Stimulated activated CD4-positive, alpha-beta T cell treated with anti-CD3 and anti-CD28 coated beads, Interleukin-12 subunit alpha, Interleukin-12 subunit beta, amount 100 ng/mL, for 24 hours (primary cell): ENCODE results near the gene GIPC1.
"Not testable (repeated sequence)": the region's sequence is repeated elsewhere in the genome, so short reads cannot be mapped to it uniquely, and the experiment has no call there.

Experiments
- DNase-seq, 2 experiments: peaks; one replicate each; pipeline ENCODE4 v3.0.0-alpha.2; 2020; ENCODE audit warnings: low read depth in 2 of 2

GIPC1 gene

GRCh38 chr19:14471436-14472187 lies 24.3 kb downstream of the GIPC1 start:
- no peak for DNase-seq

GRCh38 chr19:14470031-14470876 lies 25.7 kb downstream of the GIPC1 start:
- no peak for DNase-seq

GRCh38 chr19:14467816-14468215 lies 28.1 kb downstream of the GIPC1 start:
- no peak for DNase-seq

- no peak for DNase-seq
Measured at GRCh38 chr19:14467391-14467790, 28.5 kb downstream of the GIPC1 start.

- DNase-seq = no peak
Measured at GRCh38 chr19:14463747-14464146, 32.2 kb downstream of the GIPC1 start.

- not testable (repeated sequence) for DNase-seq
Measured at GRCh38 chr19:14462401-14462800, 33.5 kb downstream of the GIPC1 start.

- DNase-seq = no peak
Measured at GRCh38 chr19:14460935-14461334, 35.0 kb downstream of the GIPC1 start.

GRCh38 chr19:14459703-14460102 lies 36.2 kb downstream of the GIPC1 start:
- no peak for DNase-seq

GRCh38 chr19:14452303-14452702 lies 43.6 kb downstream of the GIPC1 start:
- not testable (repeated sequence) for DNase-seq

- DNase-seq = no peak
Measured at GRCh38 chr19:14450876-14451275, 45.1 kb downstream of the GIPC1 start.

- peak; percentile 51 to 74 for DNase-seq
Measured at GRCh38 chr19:14450168-14450874, 45.6 kb downstream of the GIPC1 start.

GRCh38 chr19:14449321-14449720 lies 46.6 kb downstream of the GIPC1 start:
- DNase-seq = no peak

- DNase-seq = no peak
Measured at GRCh38 chr19:14446336-14447036, 49.4 kb downstream of the GIPC1 start.

- no peak for DNase-seq
Measured at GRCh38 chr19:14443632-14444216, 52.2 kb downstream of the GIPC1 start.

GRCh38 chr19:14442891-14443631 lies 52.9 kb downstream of the GIPC1 start:
- DNase-seq = no peak

- DNase-seq = no peak
Measured at GRCh38 chr19:14441041-14441938, 54.6 kb downstream of the GIPC1 start.

GRCh38 chr19:14440049-14440448 lies 55.9 kb downstream of the GIPC1 start:
- DNase-seq = peak; percentile 59 to 74

GRCh38 chr19:14439014-14439413 lies 56.9 kb downstream of the GIPC1 start:
- DNase-seq = no peak

- no peak for DNase-seq
Measured at GRCh38 chr19:14437578-14438140, 58.3 kb downstream of the GIPC1 start.
